HS-27A (cell line): ENCODE data around the gene MKI67.
"Not testable (repeated sequence)": the region's sequence is repeated elsewhere in the genome, so short reads cannot be mapped to it uniquely, and the experiment has no call there.

Experiments
- DNase-seq: peaks from one replicate; pipeline ENCODE4 v3.0.0-alpha.2; 2012; ENCODE audit warnings: low read depth, missing footprints

Gene MKI67, protein sequence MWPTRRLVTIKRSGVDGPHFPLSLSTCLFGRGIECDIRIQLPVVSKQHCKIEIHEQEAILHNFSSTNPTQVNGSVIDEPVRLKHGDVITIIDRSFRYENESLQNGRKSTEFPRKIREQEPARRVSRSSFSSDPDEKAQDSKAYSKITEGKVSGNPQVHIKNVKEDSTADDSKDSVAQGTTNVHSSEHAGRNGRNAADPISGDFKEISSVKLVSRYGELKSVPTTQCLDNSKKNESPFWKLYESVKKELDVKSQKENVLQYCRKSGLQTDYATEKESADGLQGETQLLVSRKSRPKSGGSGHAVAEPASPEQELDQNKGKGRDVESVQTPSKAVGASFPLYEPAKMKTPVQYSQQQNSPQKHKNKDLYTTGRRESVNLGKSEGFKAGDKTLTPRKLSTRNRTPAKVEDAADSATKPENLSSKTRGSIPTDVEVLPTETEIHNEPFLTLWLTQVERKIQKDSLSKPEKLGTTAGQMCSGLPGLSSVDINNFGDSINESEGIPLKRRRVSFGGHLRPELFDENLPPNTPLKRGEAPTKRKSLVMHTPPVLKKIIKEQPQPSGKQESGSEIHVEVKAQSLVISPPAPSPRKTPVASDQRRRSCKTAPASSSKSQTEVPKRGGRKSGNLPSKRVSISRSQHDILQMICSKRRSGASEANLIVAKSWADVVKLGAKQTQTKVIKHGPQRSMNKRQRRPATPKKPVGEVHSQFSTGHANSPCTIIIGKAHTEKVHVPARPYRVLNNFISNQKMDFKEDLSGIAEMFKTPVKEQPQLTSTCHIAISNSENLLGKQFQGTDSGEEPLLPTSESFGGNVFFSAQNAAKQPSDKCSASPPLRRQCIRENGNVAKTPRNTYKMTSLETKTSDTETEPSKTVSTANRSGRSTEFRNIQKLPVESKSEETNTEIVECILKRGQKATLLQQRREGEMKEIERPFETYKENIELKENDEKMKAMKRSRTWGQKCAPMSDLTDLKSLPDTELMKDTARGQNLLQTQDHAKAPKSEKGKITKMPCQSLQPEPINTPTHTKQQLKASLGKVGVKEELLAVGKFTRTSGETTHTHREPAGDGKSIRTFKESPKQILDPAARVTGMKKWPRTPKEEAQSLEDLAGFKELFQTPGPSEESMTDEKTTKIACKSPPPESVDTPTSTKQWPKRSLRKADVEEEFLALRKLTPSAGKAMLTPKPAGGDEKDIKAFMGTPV (N-terminal part only)

DNA sequence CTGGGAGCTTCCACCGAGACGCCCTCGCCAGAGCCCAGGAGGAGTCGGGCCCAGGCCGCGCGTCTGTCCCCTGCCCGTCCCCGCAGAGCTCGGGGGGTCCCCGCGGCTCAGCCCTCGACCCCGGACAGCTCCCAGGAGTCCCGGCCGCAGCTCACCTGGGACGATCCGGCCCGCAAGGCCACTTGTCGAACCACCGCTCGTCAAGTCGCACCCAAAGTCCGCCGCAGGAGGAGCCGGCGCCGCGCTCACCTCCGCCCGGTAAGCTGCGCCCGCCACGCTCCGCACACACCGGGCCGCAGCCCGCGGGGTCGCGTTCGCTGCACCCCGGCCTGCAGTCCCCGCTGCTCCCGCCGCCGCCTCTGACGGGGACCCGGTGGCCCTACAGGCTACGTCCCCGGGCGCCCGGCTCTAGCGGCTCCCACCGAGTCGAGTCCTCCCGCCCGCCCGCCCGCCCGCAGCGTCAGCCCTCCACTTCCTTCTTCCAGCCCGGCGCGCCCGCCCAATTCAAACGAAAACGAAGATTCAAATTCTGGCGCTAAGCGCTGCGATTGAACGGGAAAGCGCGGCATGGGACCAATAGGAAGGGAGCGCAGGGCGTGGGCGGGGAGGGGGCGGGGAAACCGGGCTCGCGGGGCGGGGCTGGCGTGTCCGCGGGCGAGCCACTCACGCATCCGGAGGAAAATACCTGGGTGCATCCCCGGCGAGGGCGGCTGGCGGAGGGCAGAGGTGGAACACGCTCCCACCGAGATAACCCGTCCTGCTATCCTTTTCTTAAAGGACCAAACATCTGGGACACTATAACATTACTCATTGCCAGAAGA, at the start of gene MKI67:
Gene MKI67, minus strand, starts transcription at position 480 of the 821 bp plus-strand sequence. CDS start 756 bp downstream, outside the sequence.
- DNase-seq, result peak; percentile 59

DNA sequence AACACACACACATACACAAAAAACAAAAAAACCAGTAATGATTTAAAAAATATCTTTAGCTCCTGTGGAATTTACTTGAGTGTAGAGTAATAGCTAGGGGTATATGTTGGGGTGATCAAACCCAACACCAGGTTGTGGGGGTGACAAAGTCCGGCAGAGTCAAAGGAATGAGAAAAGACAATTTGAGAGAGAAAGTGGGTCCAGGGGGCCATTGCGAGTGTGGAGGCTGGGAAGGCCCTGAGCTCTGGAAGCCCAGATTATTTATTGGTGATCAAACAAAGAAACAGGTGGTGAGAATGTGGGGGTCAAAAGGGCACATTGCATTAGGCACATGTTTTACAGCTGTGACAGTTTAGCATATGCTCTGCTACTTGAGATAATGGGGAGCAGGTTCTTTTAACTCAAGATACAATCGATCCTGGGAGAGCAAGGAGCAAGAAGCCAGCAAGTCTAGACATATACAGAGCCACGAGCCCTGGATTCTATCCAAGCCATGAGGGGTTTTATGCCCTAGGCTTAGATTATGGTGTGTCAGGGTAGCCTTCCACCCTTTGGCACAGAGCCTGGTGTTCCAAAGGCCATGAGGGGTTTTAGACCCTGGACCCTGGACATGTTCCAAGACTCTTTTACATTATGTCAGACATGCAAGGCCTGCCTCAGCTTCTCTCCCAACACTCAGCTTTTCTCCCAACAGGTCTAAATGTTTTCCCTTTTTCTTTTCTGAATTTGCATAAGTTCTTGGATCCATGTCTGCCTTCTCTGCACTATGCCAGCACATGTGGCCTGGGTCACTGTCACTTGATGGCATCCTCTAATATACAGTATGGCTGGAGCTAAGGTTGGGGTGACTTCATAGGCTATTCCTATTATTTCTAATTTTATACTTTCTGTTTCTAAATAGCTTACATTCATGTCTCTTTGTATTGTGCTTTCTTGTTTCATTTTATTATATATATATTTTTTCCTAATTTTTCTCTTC, 48.6 kb upstream of the MKI67 start:
- no peak for DNase-seq

DNA sequence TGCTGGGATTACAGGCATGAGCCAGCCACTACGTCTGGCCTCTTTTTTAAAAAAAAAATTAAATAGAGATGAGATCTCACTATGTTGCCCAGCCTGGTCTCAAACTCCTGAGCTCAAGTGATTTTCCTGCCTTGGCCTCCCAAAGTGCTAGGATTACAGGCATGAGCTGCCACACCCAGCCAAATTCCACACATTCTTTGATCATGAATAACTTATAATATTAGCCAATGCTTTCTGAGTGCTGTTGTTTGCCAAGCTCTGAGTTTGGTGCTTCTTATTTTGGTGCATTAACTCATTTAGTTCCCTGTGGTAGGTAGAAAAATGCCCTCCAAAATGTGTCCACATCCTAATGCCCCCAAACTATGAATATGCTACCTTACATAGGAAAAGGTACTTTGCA, 47.2 kb upstream of the MKI67 start:
- peak; percentile 14 for DNase-seq

DNA sequence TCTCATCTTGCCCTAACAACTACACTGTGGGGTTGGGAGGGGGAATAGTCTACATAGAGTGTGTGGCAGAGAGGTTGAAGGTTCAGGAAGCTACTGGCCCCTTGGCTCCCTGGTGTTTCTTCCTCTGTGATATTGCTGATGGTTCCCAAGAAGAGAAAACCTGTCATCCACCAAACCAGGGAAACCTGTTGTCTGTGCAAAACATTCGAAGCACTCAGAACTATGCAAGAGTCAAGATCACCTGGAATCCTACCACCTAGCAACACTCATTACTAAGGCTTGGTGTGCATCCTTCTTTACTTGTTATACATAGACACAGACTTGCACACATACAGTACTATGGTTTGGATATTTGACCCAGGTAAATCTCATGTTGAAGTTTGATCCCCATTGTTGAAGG, 46.5 kb upstream of the MKI67 start:
- no peak for DNase-seq

DNA sequence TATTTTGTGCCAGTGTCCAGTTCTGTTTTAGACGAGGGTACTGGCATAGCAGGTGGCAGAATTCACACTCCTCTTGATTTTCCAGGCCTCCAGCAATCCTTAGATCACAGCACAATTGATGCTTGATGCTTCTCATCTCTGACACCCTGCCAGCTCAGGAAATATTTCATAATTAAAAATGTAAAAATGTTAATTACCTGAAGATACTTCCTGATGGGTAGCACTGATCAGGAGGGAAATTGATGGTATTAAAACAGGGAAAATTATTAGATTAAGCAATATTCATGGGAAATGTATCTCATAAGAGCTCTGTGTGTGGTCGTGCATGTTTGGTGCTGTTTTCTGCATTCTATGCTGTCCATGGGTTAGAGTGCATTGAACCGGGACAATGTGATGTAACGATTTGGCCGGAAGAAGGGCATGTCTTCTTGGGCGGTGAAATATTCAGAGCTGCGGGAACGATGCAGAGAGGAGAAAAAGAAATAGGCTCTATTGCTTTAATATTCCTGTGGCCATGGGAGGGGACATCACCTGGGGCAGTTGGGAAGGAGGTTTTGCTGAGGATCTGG, 43.7 kb upstream of the MKI67 start:
- DNase-seq, result no peak

DNA sequence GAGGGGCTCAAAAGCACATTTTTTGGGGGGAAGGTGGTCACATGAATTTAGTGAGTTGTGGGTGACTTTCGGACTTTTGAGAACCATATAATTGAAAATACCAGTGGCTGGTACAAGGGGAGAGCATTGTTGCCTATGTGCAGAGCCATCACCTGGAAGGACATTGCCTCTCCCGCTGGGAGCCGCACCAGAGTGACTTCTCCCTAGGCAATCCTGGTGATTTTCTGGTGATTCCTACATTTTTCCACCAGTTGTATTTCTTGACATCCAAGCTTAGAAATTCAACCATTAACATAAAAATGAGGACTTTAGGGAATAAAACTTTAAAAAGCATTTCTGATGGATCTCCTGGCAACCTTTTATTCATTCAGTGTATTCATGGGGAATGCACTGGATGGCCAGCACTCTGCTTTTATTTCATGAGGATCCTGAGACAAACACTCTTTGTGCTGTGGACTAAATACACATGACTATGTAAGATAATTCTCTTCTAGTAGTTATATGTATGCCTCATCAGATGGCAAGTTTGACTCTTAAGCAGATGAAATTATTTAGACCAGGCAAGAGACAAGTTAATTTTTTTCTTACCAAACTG, 41.8 kb upstream of the MKI67 start:
- DNase-seq, result no peak

DNA sequence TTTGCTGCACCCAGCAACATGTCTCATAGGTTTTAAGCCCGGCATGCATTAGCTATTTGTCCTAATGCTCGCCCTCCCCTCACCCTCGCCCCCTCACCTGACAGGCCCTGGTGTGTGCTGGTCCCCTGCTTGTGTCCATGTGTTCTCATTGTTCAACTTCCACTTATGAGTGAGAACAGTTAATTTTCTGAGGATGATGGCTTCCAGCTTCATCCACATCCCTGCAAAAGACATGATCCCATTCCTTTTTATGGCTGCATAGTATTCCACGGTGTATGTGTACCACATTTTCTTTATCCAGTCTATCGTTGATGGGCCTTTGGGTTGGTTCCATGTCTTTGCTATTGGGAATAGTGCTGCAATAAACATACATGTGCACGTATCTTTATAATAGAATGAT, 40.9 kb upstream of the MKI67 start:
- not testable (repeated sequence) for DNase-seq

DNA sequence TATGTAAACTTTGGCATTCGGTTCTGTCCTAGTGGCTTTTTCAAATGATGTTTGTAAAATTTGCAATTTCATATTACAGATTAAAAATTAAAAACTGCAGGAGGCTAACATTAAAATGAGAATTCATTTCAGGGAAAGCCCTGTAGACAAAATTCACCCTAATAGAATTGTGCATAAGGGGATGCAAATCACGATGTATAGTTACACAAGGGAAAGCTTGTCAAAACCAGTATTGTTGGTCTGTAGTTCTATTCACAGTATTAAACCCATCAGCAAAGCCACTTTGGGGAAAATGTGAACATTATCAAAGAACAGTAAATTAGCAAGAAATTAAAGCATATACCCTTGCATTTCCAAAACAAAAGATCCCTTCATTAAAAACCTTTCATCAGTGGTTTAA, 39.9 kb upstream of the MKI67 start:
- no peak for DNase-seq

DNA sequence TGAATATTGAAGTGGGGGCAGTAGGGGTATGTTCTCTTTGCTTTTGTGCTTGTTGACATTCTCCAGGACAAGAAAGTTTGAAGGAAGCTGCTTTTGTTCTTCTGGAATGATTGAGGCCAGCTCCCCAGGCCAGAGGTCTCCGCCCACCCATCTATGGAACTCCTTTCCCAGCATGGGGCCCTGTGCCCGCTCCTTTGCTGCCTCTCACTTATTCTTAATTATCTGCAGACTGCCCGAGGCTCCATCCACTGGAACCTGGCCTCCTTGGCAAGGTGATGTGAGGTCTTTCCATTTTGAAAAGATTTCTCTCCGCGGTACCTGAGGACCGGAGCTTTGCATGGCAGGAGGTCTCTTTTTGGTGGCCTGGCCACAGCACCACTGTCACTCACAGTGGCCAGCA, 39.3 kb upstream of the MKI67 start:
- no peak for DNase-seq

DNA sequence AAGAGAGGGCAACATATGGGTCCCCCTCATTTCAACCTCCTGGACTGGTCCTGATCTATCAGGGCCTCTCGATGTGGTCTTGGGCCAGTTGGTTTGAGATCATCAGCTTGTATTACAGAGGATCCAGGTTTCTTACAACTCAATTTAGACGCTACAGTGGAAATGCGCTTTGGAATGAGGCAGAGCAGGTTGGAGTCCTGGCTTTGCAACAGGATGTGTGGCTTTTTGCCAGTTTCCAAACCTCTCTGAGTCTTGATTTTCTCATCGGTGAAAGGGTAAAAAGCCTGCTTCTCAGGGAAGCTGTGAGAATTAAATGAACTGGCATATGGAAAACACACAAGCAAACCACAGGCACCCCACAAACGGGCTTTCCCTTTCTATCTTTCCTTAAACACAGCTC, 37.5 kb upstream of the MKI67 start:
- no peak for DNase-seq

DNA sequence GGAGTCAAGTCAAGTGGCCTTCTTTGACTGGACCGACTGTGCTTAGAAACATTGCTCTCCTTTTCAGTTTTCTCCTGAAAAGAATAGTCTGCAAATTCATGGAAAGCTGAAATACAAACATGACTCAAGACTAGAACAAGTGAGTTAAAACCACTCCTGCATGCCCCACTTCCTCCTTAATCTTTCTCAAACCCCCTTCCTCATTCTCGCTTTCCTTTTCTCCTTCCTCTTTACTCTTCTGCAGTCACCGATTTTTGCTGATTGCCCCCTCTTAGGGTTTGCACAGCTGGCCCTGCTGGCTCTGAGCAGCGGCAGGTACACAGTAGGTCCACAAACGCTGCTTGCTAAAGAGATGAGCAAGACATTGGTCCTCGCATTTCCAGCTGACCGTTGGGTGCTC, 34.8 kb upstream of the MKI67 start:
- no peak for DNase-seq

DNA sequence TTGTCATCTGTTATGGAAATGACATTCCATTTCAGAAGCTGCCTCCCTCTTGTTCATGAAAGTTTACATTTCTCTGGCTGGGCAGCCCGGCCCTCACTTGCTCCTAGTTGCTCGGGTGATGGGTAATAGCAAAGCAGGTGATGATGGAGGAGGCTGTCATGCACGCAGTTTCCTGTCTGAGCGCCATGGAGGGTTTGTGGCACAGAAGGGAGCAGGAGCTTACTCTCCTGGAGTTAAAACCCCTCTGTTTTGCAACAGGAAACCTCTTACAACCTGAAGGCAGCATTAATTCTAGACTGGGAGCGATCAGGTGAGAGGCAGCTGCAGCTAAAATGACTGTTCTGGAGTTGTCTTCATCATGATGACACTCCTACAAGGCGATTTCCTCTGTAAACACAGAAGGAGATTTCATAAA, 34.1 kb upstream of the MKI67 start:
- DNase-seq, result no peak

DNA sequence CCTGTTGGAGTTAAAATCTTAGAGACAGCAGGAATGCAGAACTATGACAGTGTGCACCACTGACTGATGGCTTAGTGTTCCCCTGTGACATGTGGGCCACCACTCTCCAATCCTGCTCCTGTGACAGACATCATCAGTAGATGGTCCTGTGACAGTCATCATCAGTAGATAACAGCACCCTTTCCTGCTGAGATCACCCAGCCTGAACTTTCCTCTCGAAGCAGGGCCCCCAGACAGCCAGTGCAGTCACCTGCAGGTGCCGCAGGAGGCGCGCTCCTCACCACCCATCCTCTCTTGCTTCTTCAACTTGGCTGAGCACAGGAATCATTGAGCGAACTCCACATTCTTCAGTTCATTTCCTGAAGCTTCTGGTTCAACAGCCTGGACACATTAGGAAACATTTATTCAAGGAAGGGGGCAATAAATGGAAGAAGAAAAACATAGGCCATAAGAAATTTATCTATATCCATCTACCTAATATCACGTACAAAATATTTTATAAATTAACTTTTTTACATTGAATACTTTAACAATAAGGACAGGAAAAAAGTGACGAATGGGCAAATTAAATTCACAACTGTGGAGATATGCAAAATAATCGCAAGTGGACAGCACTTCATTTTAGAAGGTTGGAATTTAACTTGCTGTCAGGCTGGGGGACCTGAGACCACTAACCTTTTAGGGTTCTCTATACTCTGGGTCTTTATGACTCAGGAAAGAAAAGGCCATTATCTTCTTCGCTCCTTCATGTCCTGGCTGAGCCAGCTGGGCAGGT, 32.0 kb upstream of the MKI67 start:
- no peak for DNase-seq

DNA sequence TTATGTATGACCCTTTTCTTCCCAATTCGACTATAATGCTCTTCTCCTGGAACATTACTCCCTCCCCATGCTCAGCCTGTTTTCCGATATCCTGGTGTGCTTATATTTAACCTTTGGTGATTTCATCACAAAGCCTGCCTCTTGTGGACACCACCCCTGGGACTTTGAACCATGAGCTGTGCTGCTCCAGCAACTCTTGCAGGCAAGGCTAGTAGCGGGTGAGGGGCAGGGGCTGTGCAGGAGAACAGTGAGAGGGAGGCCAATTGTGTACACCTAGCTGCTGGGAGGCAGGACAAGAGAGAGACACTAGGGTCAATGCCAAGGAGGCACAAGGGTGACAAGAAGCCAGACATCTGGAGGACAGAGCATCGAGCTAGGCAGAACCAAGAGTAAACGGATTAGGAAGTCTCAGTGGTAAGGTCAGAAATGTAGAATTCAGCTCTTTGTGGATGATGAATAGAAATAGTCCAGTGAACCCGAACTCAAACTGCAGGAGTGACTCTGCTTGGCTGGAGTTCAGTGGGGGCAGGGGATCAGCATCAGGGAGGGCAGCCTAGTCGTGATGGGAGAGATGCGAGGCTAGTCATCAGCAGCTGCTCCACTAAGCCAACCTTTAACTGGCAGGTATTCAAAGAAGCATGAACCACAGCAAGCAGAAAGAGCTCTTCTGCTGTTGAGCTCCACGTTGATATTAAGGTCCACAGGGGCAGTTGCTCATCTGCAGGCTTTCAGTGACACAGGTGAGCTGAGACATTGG, 31.0 kb upstream of the MKI67 start:
- DNase-seq, result no peak

DNA sequence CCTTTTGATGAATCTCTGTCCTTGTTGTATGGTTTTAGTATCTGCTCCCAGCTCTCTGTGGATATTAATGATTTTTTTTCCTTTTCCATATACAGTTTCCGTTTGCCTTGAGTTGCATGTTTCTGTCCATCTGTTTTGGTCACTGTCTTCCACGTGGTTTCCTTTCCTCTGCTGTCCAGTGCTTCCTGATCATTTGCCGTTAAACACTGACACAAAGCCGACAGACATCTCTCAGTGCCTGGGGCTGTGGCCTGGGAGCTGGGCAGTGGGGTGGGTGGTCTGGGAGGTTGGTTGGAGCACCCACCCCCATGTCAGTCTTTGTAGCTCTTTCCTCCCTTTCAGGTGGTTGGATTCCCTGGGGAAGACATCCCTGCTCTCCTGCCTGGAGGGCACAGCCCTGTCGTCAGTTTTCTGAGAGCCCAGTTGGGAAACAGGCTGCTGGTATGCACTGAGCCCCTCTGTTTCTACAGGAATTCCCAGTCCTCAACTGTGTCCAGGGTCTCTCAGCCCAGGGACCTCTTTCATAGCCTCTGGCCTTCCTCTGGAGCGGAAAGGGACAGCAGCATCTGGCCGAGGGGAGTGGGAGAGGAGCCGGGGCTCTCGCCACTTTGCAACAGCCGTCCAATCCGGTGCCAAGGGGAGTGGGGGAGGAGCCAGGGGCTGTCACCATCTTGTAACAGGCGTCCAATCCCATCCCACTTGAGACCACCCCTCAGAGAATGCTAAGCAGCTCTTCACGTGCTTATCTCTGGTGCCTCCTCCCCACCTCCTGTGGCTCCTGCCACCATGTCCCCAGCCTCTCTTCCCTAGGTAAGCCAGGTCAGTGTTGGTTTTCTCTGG, 26.7 kb upstream of the MKI67 start:
- no peak for DNase-seq

DNA sequence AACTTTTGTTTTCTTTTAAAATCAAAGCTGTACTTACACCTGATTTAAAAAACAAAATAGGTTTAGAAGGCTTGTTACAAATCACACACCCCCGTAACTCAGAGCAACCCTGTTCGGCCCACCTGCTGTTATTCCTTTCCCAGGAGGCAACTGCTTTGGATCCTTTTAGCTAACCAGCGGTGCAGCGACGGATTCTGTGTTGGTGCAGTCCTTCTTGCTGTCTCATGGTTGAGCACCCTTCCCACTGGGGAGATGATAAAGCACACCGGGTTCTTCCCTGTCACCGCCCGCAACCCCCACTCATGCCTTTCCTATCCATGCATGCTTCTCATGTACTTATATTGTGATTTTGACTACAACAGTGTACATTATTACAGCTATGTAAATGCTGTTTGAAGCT, 24.8 kb upstream of the MKI67 start:
- DNase-seq, result no peak

DNA sequence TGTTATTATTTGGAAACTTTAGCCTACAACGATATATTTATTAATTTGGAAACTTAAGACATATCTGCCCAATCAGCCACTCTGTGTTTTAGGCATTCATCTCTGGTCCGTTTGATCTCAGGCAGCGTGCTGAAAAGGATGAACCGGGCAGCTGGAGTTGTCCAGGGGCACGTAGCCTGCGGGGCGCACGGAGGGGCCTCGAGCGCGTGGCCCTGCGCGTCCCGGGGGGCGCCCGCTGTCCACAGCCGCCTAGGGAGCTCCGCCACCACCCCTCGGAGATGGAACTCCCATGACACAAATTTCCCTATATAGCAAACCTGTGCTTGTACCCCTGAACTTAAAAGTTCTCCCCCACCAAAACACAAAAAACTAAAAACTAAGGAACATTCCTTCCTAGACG, 24.3 kb upstream of the MKI67 start:
- no peak for DNase-seq
